Right lobe of liver (tissue), 6 donors: ENCODE results near the gene RPS14. TPM values are rescaled to one million over a fixed set of nuclear protein-coding genes. Genes with fewer than 3 reads are reported as not detected.

Experiments used
- ATAC-seq, 4 donors: fragments of 200-7000 bp; cut with Tn5 transposase; one replicate each; pipeline ENCODE4 v1.9.1; 2020; ENCODE audit warnings: mild to moderate bottlenecking in 4 of 4, moderate library complexity in 4 of 4
- DNase-seq, 3 donors: peaks; one replicate each; pipeline ENCODE4 v3.0.0-alpha.2; 2020
- H3K27ac ChIP-seq, 3 donors: fragments of 200-600 bp; one replicate each; pipeline ENCODE4 v1.8.0; 2022
- H3K27me3 ChIP-seq, 2 donors: fragments of 200-600 bp; one replicate each; pipeline ENCODE4 v1.8.0; 2022
- H3K36me3 ChIP-seq, 4 donors: fragments of 200-600 bp; sonication (generic) in 1 of 4; one replicate each; pipeline versions ENCODE4 v1.5.1 to v1.8.0; 2017 to 2022; ENCODE audit warnings: control low read depth in 1 of 4
- H3K4me1 ChIP-seq, 4 donors: fragments of 200-600 bp; sonication (generic) in 1 of 4; one replicate each; pipeline versions ENCODE4 v1.5.1 to v1.8.0; 2017 to 2022; ENCODE audit warnings: control low read depth in 1 of 4
- H3K4me3 ChIP-seq, 3 donors: fragments of 200-600 bp; one replicate each; pipeline ENCODE4 v1.8.0; 2022
- H3K9me3 ChIP-seq, 4 donors: fragments of 200-600 bp; sonication (generic) in 1 of 4; one replicate each; pipeline versions ENCODE4 v1.5.1 to v1.8.0; 2017 to 2022; ENCODE audit warnings: control low read depth in 1 of 4
- POLR2A ChIP-seq: fragments of 450-650 bp; IDR thresholded peaks from one replicate; pipeline ENCODE4 v1.6.1; 2017; ENCODE audit warnings: antibody characterized with exemption, mild to moderate bottlenecking
- WGBS: methylation state at CpG from one replicate; pipeline ENCODE4 v1.1.6; 2018; ENCODE audit warnings: low coverage, low lambda C conversion rate; ENCODE audit not compliant: insufficient coverage; ENCODE audit errors: missing lambda C conversion rate; 5-methylcytosine and 5-hydroxymethylcytosine counted together
- intact Hi-C, 2 donors: fragments of 100-400 bp; cut with DNase I; formaldehyde crosslinking; loops; one replicate each; pipeline versions ENCODE4 v1.11.2 to v1.14.1; 2022
- total RNA-seq, 6 experiments: library from RNA; depleted of rRNA in 2 of 6; stranded (reverse); fragments of >200 nt in 2 of 6; fragmentation: NEBNext Ultra II Directional in 3 of 6; extraction: Animal tissue kit (Norgen Biotek cat#: 25700) in 3 of 6; gene quantifications; one replicate each; pipeline versions ENCODE4 v1.1.0 to v1.2.4, GENCODE V29; 2016 to 2023
- TF ChIP-seq, protein P1 (sequence below), 4 donors: fragments of 200-600 bp in 3 of 4; fragments of 450-650 bp in 1 of 4; IDR thresholded peaks; one replicate each; pipeline versions ENCODE4 v1.5.1 to v1.8.0; 2016 to 2022; ENCODE audit warnings: antibody characterized with exemption in 4 of 4, mild to moderate bottlenecking in 2 of 4
- donor health status: DM: no; HTN: yes; CAD: no.
- donor health status: DM: no; HTN: no; CAD: no.
- donor health status: DM: no; HTN: no; CAD: no.
- donor health status: DM: no; HTN: yes; CAD: no.
- donor health status: DM: no; HTN: yes; CAD: no.

RPS14 gene
- total RNA-seq, 6 experiments from 2014 or later = 573 to 800 (median 663) TPM

DNA sequence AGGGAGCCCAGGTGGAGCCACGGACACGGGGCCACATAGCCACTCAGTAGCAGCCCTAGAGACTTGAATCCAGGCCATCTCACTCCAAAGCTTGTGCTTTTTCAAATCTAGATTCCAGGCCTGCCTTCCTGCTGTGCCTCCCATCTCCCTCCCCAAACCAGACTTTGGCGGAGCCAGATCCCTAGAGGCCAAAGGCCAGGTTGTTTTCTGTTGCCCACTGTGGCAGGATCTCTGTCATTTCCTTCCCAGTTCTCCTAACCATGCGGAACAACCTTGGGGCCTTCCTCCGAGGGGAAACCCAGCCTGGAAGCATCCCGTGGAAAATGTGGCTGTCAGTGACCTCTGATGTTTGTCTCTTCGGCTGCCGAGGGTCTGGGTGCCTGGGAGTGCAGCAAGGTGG lies 16.4 kb upstream of the RPS14 start:
- 67% methylated on average over 2 of the region's 8 CpGs for WGBS
- peak; percentile 40 to 63 (median 54) for ATAC-seq
- H3K27ac ChIP-seq = peak overlapping the region in 2 of 3 donors; percentile 44 to 87

DNA sequence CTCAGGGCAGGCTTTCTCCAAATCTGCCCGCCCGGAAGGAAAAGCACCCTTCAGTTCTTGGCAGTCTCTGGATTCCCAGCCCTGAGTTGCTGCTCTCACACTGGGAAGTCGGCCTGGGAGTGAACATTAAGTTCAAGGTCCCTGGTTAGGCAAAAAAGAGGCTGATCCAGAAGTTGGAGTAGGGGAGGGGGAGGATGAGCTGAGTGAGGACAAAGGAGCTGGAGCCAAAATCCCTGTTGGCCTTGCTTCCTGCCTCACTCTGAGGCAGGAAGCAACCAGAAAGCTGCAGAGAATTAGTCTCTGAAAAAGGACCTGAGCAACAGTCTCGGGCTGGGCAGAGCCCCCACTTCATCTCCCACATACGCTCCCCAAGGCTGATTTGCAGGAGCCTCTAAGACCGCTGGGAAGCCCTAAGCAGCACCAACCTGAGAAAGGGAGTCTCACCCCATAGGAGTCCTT lies 15.0 kb upstream of the RPS14 start:
- no peak for TF ChIP-seq POLR2A
- TF ChIP-seq, protein P1, sequence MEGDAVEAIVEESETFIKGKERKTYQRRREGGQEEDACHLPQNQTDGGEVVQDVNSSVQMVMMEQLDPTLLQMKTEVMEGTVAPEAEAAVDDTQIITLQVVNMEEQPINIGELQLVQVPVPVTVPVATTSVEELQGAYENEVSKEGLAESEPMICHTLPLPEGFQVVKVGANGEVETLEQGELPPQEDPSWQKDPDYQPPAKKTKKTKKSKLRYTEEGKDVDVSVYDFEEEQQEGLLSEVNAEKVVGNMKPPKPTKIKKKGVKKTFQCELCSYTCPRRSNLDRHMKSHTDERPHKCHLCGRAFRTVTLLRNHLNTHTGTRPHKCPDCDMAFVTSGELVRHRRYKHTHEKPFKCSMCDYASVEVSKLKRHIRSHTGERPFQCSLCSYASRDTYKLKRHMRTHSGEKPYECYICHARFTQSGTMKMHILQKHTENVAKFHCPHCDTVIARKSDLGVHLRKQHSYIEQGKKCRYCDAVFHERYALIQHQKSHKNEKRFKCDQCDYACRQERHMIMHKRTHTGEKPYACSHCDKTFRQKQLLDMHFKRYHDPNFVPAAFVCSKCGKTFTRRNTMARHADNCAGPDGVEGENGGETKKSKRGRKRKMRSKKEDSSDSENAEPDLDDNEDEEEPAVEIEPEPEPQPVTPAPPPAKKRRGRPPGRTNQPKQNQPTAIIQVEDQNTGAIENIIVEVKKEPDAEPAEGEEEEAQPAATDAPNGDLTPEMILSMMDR (IDR thresholded peaks at IDR 0.05) = no peak
- no peaks in the 10 kb centered on the region for H3K27me3 ChIP-seq
- WGBS = 28% methylated on average over 5 of the region's 6 CpGs
- DNase-seq = peak; percentile 54 to 84 (median 69)
- H3K9me3 ChIP-seq = no peaks in the 10 kb centered on the region
- H3K27ac ChIP-seq = peak overlapping the region; percentile 64 to 87 (median 79)
- intact Hi-C loops = no loop called here
- peaks cover 0 to 29% (median 13%) of the 10 kb centered on the region in 4 donors for H3K4me1 ChIP-seq
- ATAC-seq = peak; percentile 84 to 92 (median 90)
- no peak overlapping the region for H3K4me3 ChIP-seq
- no peaks in the 10 kb centered on the region for H3K36me3 ChIP-seq

More for the DNA sequence above, 16.4 kb upstream of the RPS14 start:
- TF ChIP-seq, protein P1 (IDR thresholded peaks at IDR 0.05) = no peak
- Histone ChIP-seq H3K9me3 (no peaks in the 10 kb centered on the region), H3K27me3 (no peaks in the 10 kb centered on the region), H3K4me1 (peaks cover 0 to 28% (median 13%) of the 10 kb centered on the region in 4 donors), H3K4me3 (no peak overlapping the region), H3K36me3 (no peaks in the 10 kb centered on the region)
- DNase-seq = peak in 1 of 3 donors; percentile 42
- intact Hi-C loops = no loop called here

DNA sequence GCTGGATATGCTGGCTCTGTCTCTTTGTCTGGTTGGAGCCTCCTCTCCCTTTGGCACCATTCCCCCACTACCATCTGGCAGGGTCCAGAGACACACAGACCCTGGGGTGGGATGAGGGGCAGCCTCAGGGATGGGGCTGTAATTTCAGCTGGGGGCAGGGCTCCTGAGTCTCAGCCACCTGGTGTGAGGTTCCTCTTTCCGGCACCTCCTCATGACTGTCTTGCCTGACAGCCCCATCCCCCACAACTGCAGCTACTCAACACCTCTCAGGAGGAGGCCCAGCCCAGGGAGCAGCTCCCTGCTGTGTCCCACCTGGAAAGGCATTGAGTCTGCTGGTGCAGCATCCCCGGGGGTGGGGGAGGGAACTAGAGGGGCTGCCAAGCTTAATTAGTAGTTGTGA lies 11.7 kb upstream of the RPS14 start:
- no peak overlapping the region for H3K27ac ChIP-seq
- no peak for DNase-seq
- WGBS = 29% methylated on average over 1 of the region's 2 CpGs
- intact Hi-C loops = no loop called here
- peaks cover 0 to 37% (median 13%) of the 10 kb centered on the region in 4 donors for H3K4me1 ChIP-seq
- ATAC-seq = no peak
- no peak overlapping the region for H3K4me3 ChIP-seq
- TF ChIP-seq, protein P1 (IDR thresholded peaks at IDR 0.05) = no peak
- TF ChIP-seq POLR2A = no peak
- H3K27me3 ChIP-seq = no peaks in the 10 kb centered on the region
- no peaks in the 10 kb centered on the region for H3K9me3 ChIP-seq
- no peaks in the 10 kb centered on the region for H3K36me3 ChIP-seq

DNA sequence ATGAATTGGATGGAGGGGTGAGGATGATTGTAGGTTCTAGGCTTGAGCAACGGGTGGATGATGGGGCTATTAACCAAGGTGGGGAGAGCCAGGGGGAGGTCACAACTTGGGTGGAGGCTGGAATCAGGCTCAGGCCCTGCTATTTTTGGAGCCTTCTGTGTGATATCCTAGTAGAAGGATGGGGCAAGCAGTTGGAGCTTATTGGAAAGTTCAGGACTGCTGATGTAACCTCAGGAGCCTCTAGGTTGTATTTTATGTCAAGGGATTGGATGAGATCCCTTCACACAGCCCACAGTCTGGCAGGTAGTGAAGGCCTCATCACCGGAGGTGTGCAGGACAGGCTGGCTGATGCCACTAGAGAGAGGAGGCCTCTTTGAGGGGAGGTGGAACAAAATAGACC lies 11.2 kb upstream of the RPS14 start:
- ATAC-seq = no peak
- no peak for DNase-seq
- no peak overlapping the region for H3K4me3 ChIP-seq
- H3K27ac ChIP-seq = no peak overlapping the region
- TF ChIP-seq POLR2A = no peak
- TF ChIP-seq, protein P1 (IDR thresholded peaks at IDR 0.05) = no peak
- WGBS = 60% methylated on average over 2 of the region's 2 CpGs
- intact Hi-C loops = no loop called here
- H3K4me1 ChIP-seq = peaks cover 0 to 32% (median 13%) of the 10 kb centered on the region in 4 donors
- no peaks in the 10 kb centered on the region for H3K9me3 ChIP-seq
- H3K27me3 ChIP-seq = no peaks in the 10 kb centered on the region
- no peaks in the 10 kb centered on the region for H3K36me3 ChIP-seq
